Measurements from ENCODE around the gene LRRC75A. TPM values are rescaled to one million over a fixed set of nuclear protein-coding genes. Genes with fewer than 3 reads are reported as not detected.

LRRC75A gene
- polyA plus RNA-seq, 2 of the 4 experiments (the other 2 are of a cell fraction) = 0.65 to 0.85 TPM

DNA sequence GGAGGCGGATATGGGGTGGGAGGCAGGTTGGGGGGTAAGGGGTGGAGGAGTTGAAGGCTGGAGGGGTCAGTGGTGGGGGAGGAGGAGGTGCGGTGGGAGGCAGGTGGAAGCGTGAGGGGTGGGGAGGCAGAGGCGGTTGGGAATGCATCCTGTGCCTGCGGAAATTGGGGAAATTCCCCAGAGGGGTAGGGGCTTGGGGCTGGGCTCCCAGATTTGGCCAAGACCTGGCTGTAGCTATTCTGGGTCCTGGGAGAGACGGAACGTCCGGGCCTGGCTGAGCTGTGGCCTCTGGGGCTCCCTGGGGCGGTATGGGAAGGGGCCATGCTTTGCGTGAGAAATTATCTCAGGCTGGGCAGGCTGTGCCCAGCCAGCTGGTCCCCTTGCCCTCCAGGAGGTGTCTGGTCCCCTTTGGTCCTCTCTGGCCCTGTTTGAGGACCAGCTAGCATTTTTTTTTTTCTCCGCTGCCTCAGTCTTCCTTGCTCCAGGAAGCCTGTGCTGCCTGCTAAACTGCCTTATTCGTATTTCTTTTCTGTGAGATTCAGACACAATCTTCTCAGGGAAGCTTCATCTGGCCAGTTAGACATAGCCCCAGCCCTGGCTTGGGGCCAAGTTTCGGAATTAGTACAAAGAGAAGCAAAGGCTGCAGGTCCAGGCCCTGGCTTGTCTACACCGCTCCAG lies 83.9 kb downstream of the LRRC75A start:
- peak; percentile 56 to 69 for ATAC-seq
- H3K4me1 ChIP-seq = peaks cover 19% of the 10 kb centered on the region
- 65% methylated on average over 11 of the region's 14 CpGs for whole genome bisulfite sequencing (ENCODE audit: missing lambda C conversion rate)
- ChIA-PET POLR2A (interaction anchor here (0.6 to 2.5 kb wide), 6 partner anchors 17 to 191 kb away, joined by 3 to 17 read pairs (median 5); partner anchors contain the start of genes PIGL and UBB), CTCF (interaction anchor here (0.6 to 2.9 kb wide), 10 partner anchors 9 to 181 kb away, joined by 3 to 11 read pairs (median 4); no protein-coding TSS in a partner anchor)
- FAIRE-seq = no peak
- peak overlapping the region in 1 of 2 experiments; percentile 87; a peak in 4 of 6 replicates for H3K27ac ChIP-seq
- H3K4me3 ChIP-seq = no peak overlapping the region
- no peaks in the 10 kb centered on the region for H3K9me3 ChIP-seq
- peak overlapping the region; percentile 98 for H3K4me2 ChIP-seq
- peak in 1 of 2 experiments; percentile 60 for DNase-seq (ENCODE audit: low read depth in 1 of 2, low spot score in 1 of 2)
- no peak for TF ChIP-seq HOXA7 (CRISPR knock-in tag; IDR thresholded peaks at IDR 0.05)
- no peak for TF ChIP-seq BHLHE40 (IDR thresholded peaks at IDR 0.05; ENCODE audit: low read depth, low read length)
- no peak for TF ChIP-seq HEYL (CRISPR knock-in tag; IDR thresholded peaks at IDR 0.05)
- TF ChIP-seq, protein P1, sequence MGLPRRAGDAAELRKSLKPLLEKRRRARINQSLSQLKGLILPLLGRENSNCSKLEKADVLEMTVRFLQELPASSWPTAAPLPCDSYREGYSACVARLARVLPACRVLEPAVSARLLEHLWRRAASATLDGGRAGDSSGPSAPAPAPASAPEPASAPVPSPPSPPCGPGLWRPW (IDR thresholded peaks at IDR 0.05) = no peak
- no peak for TF ChIP-seq JUNB (IDR thresholded peaks at IDR 0.05)
- no peak for TF ChIP-seq EHMT2 (IDR thresholded peaks at IDR 0.05; ENCODE audit: low read depth)
- TF ChIP-seq, protein P2, sequence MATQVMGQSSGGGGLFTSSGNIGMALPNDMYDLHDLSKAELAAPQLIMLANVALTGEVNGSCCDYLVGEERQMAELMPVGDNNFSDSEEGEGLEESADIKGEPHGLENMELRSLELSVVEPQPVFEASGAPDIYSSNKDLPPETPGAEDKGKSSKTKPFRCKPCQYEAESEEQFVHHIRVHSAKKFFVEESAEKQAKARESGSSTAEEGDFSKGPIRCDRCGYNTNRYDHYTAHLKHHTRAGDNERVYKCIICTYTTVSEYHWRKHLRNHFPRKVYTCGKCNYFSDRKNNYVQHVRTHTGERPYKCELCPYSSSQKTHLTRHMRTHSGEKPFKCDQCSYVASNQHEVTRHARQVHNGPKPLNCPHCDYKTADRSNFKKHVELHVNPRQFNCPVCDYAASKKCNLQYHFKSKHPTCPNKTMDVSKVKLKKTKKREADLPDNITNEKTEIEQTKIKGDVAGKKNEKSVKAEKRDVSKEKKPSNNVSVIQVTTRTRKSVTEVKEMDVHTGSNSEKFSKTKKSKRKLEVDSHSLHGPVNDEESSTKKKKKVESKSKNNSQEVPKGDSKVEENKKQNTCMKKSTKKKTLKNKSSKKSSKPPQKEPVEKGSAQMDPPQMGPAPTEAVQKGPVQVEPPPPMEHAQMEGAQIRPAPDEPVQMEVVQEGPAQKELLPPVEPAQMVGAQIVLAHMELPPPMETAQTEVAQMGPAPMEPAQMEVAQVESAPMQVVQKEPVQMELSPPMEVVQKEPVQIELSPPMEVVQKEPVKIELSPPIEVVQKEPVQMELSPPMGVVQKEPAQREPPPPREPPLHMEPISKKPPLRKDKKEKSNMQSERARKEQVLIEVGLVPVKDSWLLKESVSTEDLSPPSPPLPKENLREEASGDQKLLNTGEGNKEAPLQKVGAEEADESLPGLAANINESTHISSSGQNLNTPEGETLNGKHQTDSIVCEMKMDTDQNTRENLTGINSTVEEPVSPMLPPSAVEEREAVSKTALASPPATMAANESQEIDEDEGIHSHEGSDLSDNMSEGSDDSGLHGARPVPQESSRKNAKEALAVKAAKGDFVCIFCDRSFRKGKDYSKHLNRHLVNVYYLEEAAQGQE (IDR thresholded peaks at IDR 0.05) = no peak
- TF ChIP-seq, protein P3, sequence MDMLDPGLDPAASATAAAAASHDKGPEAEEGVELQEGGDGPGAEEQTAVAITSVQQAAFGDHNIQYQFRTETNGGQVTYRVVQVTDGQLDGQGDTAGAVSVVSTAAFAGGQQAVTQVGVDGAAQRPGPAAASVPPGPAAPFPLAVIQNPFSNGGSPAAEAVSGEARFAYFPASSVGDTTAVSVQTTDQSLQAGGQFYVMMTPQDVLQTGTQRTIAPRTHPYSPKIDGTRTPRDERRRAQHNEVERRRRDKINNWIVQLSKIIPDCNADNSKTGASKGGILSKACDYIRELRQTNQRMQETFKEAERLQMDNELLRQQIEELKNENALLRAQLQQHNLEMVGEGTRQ (IDR thresholded peaks at IDR 0.05) = no peak
- TF ChIP-seq EHF (CRISPR knock-in tag; IDR thresholded peaks at IDR 0.05) = no peak
- TF ChIP-seq, protein P4, sequence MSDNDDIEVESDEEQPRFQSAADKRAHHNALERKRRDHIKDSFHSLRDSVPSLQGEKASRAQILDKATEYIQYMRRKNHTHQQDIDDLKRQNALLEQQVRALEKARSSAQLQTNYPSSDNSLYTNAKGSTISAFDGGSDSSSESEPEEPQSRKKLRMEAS (IDR thresholded peaks at IDR 0.05) = no peak
- no peak for TF ChIP-seq FOXS1 (CRISPR knock-in tag; IDR thresholded peaks at IDR 0.05)
- TF ChIP-seq FOSL2 (IDR thresholded peaks at IDR 0.05) = no peak
- TF ChIP-seq FOSL2 (CRISPR knock-in tag; IDR thresholded peaks at IDR 0.05) = no peak
- TF ChIP-seq NFE2L2 (conservative IDR thresholded peaks at IDR 0.05; ENCODE audit: low read length) = no peak
- TF ChIP-seq RNF2 (IDR thresholded peaks at IDR 0.05; ENCODE audit: borderline replicate concordance, low read depth) = no peak
- TF ChIP-seq, protein P5, sequence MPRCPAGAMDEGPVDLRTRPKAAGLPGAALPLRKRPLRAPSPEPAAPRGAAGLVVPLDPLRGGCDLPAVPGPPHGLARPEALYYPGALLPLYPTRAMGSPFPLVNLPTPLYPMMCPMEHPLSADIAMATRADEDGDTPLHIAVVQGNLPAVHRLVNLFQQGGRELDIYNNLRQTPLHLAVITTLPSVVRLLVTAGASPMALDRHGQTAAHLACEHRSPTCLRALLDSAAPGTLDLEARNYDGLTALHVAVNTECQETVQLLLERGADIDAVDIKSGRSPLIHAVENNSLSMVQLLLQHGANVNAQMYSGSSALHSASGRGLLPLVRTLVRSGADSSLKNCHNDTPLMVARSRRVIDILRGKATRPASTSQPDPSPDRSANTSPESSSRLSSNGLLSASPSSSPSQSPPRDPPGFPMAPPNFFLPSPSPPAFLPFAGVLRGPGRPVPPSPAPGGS (IDR thresholded peaks at IDR 0.05) = no peak

DNA sequence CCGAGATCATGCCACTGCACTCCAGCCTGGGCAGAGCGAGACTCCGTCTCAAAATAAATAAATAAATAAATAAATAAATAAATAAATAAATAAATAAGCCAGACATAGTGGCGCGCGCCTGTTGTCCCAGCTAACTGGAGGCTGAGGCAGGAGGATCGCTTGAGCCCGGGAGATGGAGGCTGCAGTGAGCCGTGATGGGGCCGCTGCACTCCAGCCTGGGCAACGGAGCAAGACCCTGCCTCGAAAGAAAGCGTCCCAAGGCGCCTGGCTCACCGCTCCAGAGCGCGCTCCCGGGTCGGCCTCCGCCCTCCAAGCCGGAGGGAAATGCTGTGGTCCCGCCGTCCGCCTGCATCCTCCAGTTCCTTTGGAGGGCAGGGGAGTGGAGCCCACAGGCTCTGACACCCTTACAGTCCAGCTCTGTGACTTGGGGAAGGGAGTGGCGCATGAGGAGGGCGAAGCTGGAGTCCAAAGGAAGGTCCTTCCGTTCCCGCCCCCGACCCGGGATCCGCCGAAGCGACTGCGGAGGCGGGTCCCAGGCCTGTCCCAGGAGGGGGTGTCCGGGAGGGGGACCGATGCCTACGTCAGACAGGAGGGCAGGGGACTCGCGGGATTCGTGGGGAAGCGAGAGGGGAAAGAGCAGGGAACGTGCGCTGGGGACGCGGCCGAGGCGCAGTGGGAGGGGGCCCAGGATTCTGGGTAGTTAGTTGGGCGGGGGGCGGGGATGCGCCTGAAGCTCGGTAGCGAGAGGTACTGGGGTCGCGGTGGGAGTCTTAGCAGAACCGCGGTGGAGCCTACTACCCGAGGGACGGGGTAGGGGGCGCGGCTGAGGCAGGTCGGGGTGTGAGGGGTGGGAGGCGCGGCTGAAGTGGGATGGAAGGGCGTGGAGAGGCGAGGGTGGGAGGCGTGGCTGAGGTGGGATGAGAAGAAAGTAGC lies 85.0 kb downstream of the LRRC75A start:
- DNase-seq (ENCODE audit: low read depth in 1 of 2, low spot score in 1 of 2) = peak; percentile 58 to 64
- no peak for FAIRE-seq
- peak overlapping the region; percentile 72 for H3K4me3 ChIP-seq
- peaks cover 19% of the 10 kb centered on the region for H3K4me1 ChIP-seq
- WGBS (ENCODE audit: missing lambda C conversion rate) = 3% methylated on average over 42 of the region's 67 CpGs
- ChIA-PET POLR2A (interaction anchor here (1.3 to 2.5 kb wide), 2 partner anchors 26 to 31 kb away, joined by 6 to 17 read pairs; partner anchors contain the start of gene UBB), CTCF (interaction anchor here (0.9 to 2.1 kb wide), 7 partner anchors 15 to 114 kb away, joined by 3 to 10 read pairs (median 3); no protein-coding TSS in a partner anchor)
- H3K9me3 ChIP-seq = no peaks in the 10 kb centered on the region
- H3K4me2 ChIP-seq = peak overlapping the region; percentile 98
- peak overlapping the region; percentile 75 to 87 for H3K27ac ChIP-seq
- ATAC-seq = peak; percentile 75 to 80
- 0 out of 2 replicates have a peak, but pooled peaks have one; percentile 23 for TF ChIP-seq PHF8 (IDR thresholded peaks at IDR 0.05; ENCODE audit: borderline replicate concordance, low read depth)
- TF ChIP-seq SREBF2 (IDR thresholded peaks at IDR 0.05) = no peak
- TF ChIP-seq EP300 (IDR thresholded peaks at IDR 0.05) = no peak
- TF ChIP-seq TP53 (CRISPR knock-in tag; IDR thresholded peaks at IDR 0.05) = no peak
- TF ChIP-seq, protein P2 (IDR thresholded peaks at IDR 0.05) = peak; percentile 33; the same call in 1 of the 2 replicates
- no peak for TF ChIP-seq MAFK (IDR thresholded peaks at IDR 0.05; ENCODE audit: partially characterized antibody)
- TF ChIP-seq, protein P4 (IDR thresholded peaks at IDR 0.05) = peak; percentile 70; the same call in 1 of the 2 replicates
- no peak for TF ChIP-seq EHF (CRISPR knock-in tag; IDR thresholded peaks at IDR 0.05)
- no peak for TF ChIP-seq MAZ (IDR thresholded peaks at IDR 0.05; ENCODE audit: borderline replicate concordance, low read depth, low read length)
- peak; percentile 54 for TF ChIP-seq CHD2 (IDR thresholded peaks at IDR 0.05; ENCODE audit: low read length, partially characterized antibody)

Data from A549 (cell line).